Measurements from ENCODE around the gene TBX1. TPM values are rescaled to one million over a fixed set of nuclear protein-coding genes. Genes with fewer than 3 reads are reported as not detected.
A peak's percentile ranks its signal among the peaks of the same experiment; 100 is the strongest.

TBX1 gene
- total and polyA plus RNA-seq, 2 experiments from 2014 or later, result 0.12 to 0.71 TPM

- no peak for DNase-seq (ENCODE audit: low read depth in 1 of 2, low spot score in 1 of 2)
- H3K4me1 ChIP-seq (ENCODE audit: low read depth), result peaks cover 33% of the 10 kb centered on the region
- peaks cover 58% of the 10 kb centered on the region for H3K27me3 ChIP-seq
- H3K9me3 ChIP-seq (ENCODE audit: low read depth), result no peaks in the 10 kb centered on the region
- TF ChIP-seq CTCF (IDR thresholded peaks at IDR 0.05; ENCODE audit: low read depth, low read length), result no peak
- no peak overlapping the region for H3K4me3 ChIP-seq
- no peaks in the 10 kb centered on the region for H3K36me3 ChIP-seq
- H3K27ac ChIP-seq, result no peak overlapping the region
These were observed 39.0 kb upstream of the TBX1 start for GRCh38 chr22:19721330-19722177.

- Histone ChIP-seq H3K36me3 (no peaks in the 10 kb centered on the region), H3K4me3 (no peak overlapping the region), H3K27ac (peak overlapping the region; percentile 73), H3K9me3 (ENCODE audit: low read depth) (no peaks in the 10 kb centered on the region), H3K4me1 (ENCODE audit: low read depth) (peaks cover 33% of the 10 kb centered on the region), H3K27me3 (peaks cover 66% of the 10 kb centered on the region)
- peak in 1 of 2 donors; percentile 58 for DNase-seq (ENCODE audit: low read depth in 1 of 2, low spot score in 1 of 2)
- no peak for TF ChIP-seq CTCF (IDR thresholded peaks at IDR 0.05; ENCODE audit: low read depth, low read length)
These were observed 38.2 kb upstream of the TBX1 start for GRCh38 chr22:19722178-19722981.

- no peak for TF ChIP-seq CTCF (IDR thresholded peaks at IDR 0.05; ENCODE audit: low read depth, low read length)
- H3K36me3 ChIP-seq, result no peaks in the 10 kb centered on the region
- no peak overlapping the region for H3K4me3 ChIP-seq
- H3K4me1 ChIP-seq (ENCODE audit: low read depth), result peaks cover 33% of the 10 kb centered on the region
- H3K27ac ChIP-seq, result peak overlapping the region; percentile 73
- no peaks in the 10 kb centered on the region for H3K9me3 ChIP-seq (ENCODE audit: low read depth)
- H3K27me3 ChIP-seq, result peaks cover 71% of the 10 kb centered on the region
- no peak for DNase-seq (ENCODE audit: low read depth in 1 of 2, low spot score in 1 of 2)
These were observed 37.7 kb upstream of the TBX1 start for GRCh38 chr22:19722982-19723231.

- Histone ChIP-seq H3K9me3 (ENCODE audit: low read depth) (no peaks in the 10 kb centered on the region), H3K4me3 (peak within 1 kb of the TSS; percentile 22), H3K36me3 (no peaks in the 10 kb centered on the region), H3K4me1 (ENCODE audit: low read depth) (peaks cover 33% of the 10 kb centered on the region), H3K27me3 (peaks cover 75% of the 10 kb centered on the region), H3K27ac (peak within 1 kb of the TSS; percentile 73)
- TF ChIP-seq CTCF (IDR thresholded peaks at IDR 0.05; ENCODE audit: low read depth, low read length), result no peak
- DNase-seq (ENCODE audit: low read depth in 1 of 2, low spot score in 1 of 2), result peak; percentile 32 to 90
These were observed 37.2 kb upstream of the TBX1 start, which contains the start of gene GP1BB for GRCh38 chr22:19723232-19723982. Gene GP1BB, plus strand, starts transcription at chr22:19723539. Its CDS starts 31 bp downstream, at chr22:19723570.

All from cardiac muscle cell (in vitro differentiated cells and primary cell).